HAP-1 (cell line): ENCODE data around the gene SDC3.

ENCODE experiments used
- DNase-seq, 2 experiments: peaks; one replicate each; pipeline ENCODE4 v3.0.0-alpha.2; 2016 to 2020; ENCODE audit warnings: low spot score in 2 of 2
- H3K27me3 ChIP-seq: fragments of 250-450 bp; sonication (Bioruptor Pico); 2 replicates; pipeline ENCODE4 v1.5.1; 2020; ENCODE audit warnings: low read depth, mild to moderate bottlenecking, moderate library complexity
- H3K36me3 ChIP-seq: fragments of 250-450 bp; sonication (Bioruptor Pico); replicated peaks from 2 replicates; pipeline ENCODE4 v1.5.1; 2020; ENCODE audit warnings: mild to moderate bottlenecking
- H3K4me1 ChIP-seq: fragments of 250-450 bp; sonication (Bioruptor Pico); 2 replicates; pipeline ENCODE4 v1.5.1; 2020; ENCODE audit warnings: mild to moderate bottlenecking
- H3K4me3 ChIP-seq: fragments of 250-450 bp; sonication (Bioruptor Pico); 2 replicates; pipeline ENCODE4 v1.5.1; 2020; ENCODE audit warnings: mild to moderate bottlenecking, moderate library complexity
- H3K9me3 ChIP-seq: fragments of 250-450 bp; sonication (Bioruptor Pico); 2 replicates; pipeline ENCODE4 v1.5.1; 2020; ENCODE audit warnings: mild to moderate bottlenecking, moderate library complexity
- in situ Hi-C: fragments of 300-500 bp; cut with MboI; formaldehyde crosslinking; loops from 3 replicates; pipeline ENCODE4 v1.14.3; 2020; ENCODE audit warnings: low sequenced_read_pairs, inconsistent platforms, mixed read lengths

SDC3 gene

GRCh38 chr1:30905916-30906620 lies 2.5 kb downstream of the SDC3 start:
- Histone ChIP-seq H3K27me3 (no peaks in the 10 kb centered on the region), H3K4me3 (no peak overlapping the region), H3K4me1 (peaks cover 3% of the 10 kb centered on the region; the same call in 1 of the 2 replicates), H3K36me3 (no peaks in the 10 kb centered on the region), H3K9me3 (no peaks in the 10 kb centered on the region)
- no peak for DNase-seq
- in situ Hi-C loops = loop anchor here (25.0 kb wide), 1 partner anchor 1669 kb away; the partner anchor contains the start of genes MECR and PTPRU

DNA sequence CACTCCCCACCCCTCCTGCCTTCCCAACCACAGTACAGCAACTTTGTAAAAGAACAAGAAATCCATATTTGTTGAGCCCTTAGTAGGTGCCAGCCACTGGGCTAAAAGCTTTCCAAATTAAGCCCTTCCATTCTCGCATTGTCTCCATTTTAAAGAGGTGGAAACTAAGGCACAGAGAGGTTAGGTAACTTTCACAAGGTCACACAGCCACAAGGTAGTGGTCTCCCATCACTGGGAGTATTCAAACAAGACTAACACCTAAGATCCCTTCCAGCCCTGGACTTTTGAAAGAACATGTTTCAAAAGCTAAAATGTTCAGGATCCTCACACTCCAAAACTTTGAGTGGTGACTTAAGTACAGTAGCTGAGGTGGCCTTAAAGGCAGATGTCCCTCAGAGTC lies 3.2 kb downstream of the SDC3 start:
- H3K4me3 ChIP-seq = no peak overlapping the region
- no peaks in the 10 kb centered on the region for H3K9me3 ChIP-seq
- no peak for DNase-seq
- in situ Hi-C loops = loop anchor here (25.0 kb wide), 1 partner anchor 1668 kb away; the partner anchor contains the start of genes MECR and PTPRU
- H3K4me1 ChIP-seq = peaks cover 3% of the 10 kb centered on the region; the same call in 1 of the 2 replicates
- no peaks in the 10 kb centered on the region for H3K27me3 ChIP-seq
- H3K36me3 ChIP-seq = no peaks in the 10 kb centered on the region

DNA sequence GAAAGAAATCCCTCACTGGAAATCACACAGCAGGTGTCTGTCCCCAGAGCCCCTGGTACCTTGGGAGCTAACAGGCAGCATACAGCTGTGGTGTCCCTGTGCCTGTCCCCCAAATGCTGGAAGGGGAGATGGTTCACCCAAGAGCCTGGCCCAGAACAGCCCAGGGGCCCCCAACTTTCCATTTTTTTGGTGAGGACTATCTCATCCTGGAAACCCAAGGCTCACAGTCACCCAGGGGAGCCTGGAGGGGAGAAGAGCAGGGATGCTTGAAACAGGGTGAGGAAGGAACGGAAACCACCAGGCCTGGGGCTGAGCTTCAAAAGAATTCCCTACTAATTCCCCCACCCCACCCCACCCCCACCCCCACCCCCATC lies 3.6 kb downstream of the SDC3 start:
- in situ Hi-C loops = loop anchor here (25.0 kb wide), 1 partner anchor 1668 kb away; the partner anchor contains the start of genes MECR and PTPRU
- H3K9me3 ChIP-seq = no peaks in the 10 kb centered on the region
- H3K36me3 ChIP-seq = no peaks in the 10 kb centered on the region
- peaks cover 3% of the 10 kb centered on the region; the same call in 1 of the 2 replicates for H3K4me1 ChIP-seq
- H3K4me3 ChIP-seq = no peak overlapping the region
- no peaks in the 10 kb centered on the region for H3K27me3 ChIP-seq
- no peak for DNase-seq

GRCh38 chr1:30904191-30904961 lies 4.2 kb downstream of the SDC3 start:
- Histone ChIP-seq H3K9me3 (no peaks in the 10 kb centered on the region), H3K27me3 (no peaks in the 10 kb centered on the region), H3K4me1 (peaks cover 3% of the 10 kb centered on the region; the same call in 1 of the 2 replicates), H3K4me3 (no peak overlapping the region), H3K36me3 (no peaks in the 10 kb centered on the region)
- no peak for DNase-seq
- in situ Hi-C loops = loop anchor here (25.0 kb wide), 1 partner anchor 1667 kb away; the partner anchor contains the start of genes MECR and PTPRU

GRCh38 chr1:30903343-30904034 lies 5.1 kb downstream of the SDC3 start:
- no peaks in the 10 kb centered on the region for H3K4me1 ChIP-seq
- no peak for DNase-seq
- no peaks in the 10 kb centered on the region for H3K36me3 ChIP-seq
- no peak overlapping the region for H3K4me3 ChIP-seq
- in situ Hi-C loops = loop anchor here (25.0 kb wide), 1 partner anchor 1666 kb away; the partner anchor contains the start of genes MECR and PTPRU
- H3K27me3 ChIP-seq = no peaks in the 10 kb centered on the region
- no peaks in the 10 kb centered on the region for H3K9me3 ChIP-seq

- Histone ChIP-seq H3K9me3 (no peaks in the 10 kb centered on the region), H3K4me1 (no peaks in the 10 kb centered on the region), H3K36me3 (no peaks in the 10 kb centered on the region), H3K4me3 (no peak overlapping the region), H3K27me3 (no peaks in the 10 kb centered on the region)
- in situ Hi-C loops = loop anchor here (25.0 kb wide), 1 partner anchor 1665 kb away; the partner anchor contains the start of genes MECR and PTPRU
- no peak for DNase-seq
Measured at GRCh38 chr1:30902593-30903290, 5.8 kb downstream of the SDC3 start.

DNA sequence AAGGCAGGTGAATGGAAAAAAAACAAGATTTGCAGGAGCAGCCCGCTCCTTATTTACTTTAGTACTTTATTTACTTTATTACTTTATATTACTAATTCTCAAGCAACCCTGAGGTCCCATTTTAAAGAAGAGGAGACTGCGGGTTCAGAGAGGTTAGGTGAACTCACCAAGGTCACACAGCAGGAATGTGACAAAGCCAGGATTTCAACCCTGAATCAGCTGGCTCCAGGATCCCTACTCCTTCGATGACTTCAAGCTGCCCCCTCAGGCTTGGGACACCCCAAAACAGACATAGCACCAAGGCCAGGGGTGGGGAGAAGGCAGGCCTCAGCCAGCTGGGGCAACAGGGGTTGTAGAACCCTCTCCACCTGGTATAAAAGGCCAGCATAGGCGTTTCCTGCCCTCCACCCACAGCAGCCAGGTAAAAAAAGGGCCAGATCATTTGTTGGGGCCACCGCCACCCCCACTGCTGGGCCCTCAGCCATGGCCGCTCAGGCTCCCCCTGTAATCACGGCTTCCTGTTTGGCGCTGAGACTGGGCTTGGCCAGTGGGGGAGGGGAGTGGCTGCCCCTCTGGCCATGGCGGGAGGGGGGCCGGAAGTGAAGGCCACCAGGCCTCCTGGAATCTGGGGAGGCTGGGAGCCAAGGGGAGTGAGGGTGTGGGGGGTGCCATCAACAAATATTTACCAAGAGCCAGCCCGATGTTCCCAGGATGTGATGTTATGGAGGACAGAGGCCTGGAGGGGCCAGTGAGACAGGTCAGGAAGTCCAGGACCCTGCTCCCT lies 6.6 kb downstream of the SDC3 start:
- Histone ChIP-seq H3K27me3 (no peaks in the 10 kb centered on the region), H3K9me3 (no peaks in the 10 kb centered on the region), H3K4me1 (no peaks in the 10 kb centered on the region), H3K4me3 (no peak overlapping the region), H3K36me3 (no peaks in the 10 kb centered on the region)
- DNase-seq = no peak
- in situ Hi-C loops = loop anchor here (25.0 kb wide), 1 partner anchor 1665 kb away; the partner anchor contains the start of genes MECR and PTPRU

DNA sequence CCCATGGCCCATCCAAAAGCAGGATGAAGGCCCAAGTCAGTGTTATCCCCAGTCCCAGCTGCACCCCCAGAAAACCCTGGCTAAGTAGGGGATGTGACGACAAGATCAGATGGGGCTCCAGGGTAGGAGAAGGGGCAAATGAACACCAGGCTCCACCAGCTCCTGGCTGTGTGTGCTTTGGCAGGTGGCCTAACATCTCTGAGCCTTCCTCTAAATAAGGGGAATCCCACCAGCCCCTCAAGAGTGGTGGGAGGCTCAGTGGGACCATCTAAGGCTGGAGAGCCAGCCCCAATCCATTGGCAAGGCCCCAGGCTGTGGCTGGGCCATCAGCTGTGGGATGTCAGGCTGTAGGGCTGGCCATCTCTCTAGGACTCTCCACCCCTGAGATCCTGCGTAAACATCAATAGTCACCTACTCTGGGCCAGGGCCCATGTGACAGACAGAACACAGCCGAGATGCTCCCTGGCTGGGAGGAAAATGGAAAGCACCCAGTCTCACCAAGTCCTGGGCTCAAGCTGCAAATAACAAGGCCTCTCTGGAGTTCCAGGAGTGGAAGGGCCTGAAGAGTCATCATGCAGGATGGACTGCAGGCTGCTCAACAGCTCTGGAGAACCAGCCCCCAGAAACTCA lies 7.5 kb downstream of the SDC3 start:
- Histone ChIP-seq H3K36me3 (no peaks in the 10 kb centered on the region), H3K4me1 (no peaks in the 10 kb centered on the region; the same call in 1 of the 2 replicates), H3K27me3 (no peaks in the 10 kb centered on the region), H3K9me3 (no peaks in the 10 kb centered on the region), H3K4me3 (no peak overlapping the region)
- DNase-seq = no peak
- in situ Hi-C loops = loop anchor here (25.0 kb wide), 1 partner anchor 1664 kb away; the partner anchor contains the start of genes MECR and PTPRU

GRCh38 chr1:30900486-30900885 lies 8.1 kb downstream of the SDC3 start:
- H3K9me3 ChIP-seq = no peaks in the 10 kb centered on the region
- no peaks in the 10 kb centered on the region for H3K27me3 ChIP-seq
- no peak for DNase-seq
- H3K4me3 ChIP-seq = no peak overlapping the region
- no peaks in the 10 kb centered on the region for H3K36me3 ChIP-seq
- H3K4me1 ChIP-seq = no peaks in the 10 kb centered on the region; the same call in 1 of the 2 replicates
- in situ Hi-C loops = loop anchor here (25.0 kb wide), 1 partner anchor 1663 kb away; the partner anchor contains the start of genes MECR and PTPRU

- DNase-seq = no peak
Measured at GRCh38 chr1:30899577-30900389, 8.8 kb downstream of the SDC3 start.

GRCh38 chr1:30898031-30898815 lies 10.3 kb downstream of the SDC3 start:
- in situ Hi-C loops = no loop called here
- H3K36me3 ChIP-seq = no peaks in the 10 kb centered on the region
- H3K4me1 ChIP-seq = no peaks in the 10 kb centered on the region; the same call in 1 of the 2 replicates
- no peaks in the 10 kb centered on the region for H3K9me3 ChIP-seq
- no peak for DNase-seq
- no peak overlapping the region for H3K4me3 ChIP-seq
- no peaks in the 10 kb centered on the region for H3K27me3 ChIP-seq

More at GRCh38 chr1:30899577-30900389, 8.8 kb downstream of the SDC3 start:
- no peak overlapping the region for H3K4me3 ChIP-seq
- no peaks in the 10 kb centered on the region for H3K9me3 ChIP-seq
- no peaks in the 10 kb centered on the region for H3K27me3 ChIP-seq
- H3K4me1 ChIP-seq = no peaks in the 10 kb centered on the region; the same call in 1 of the 2 replicates
- H3K36me3 ChIP-seq = no peaks in the 10 kb centered on the region
- in situ Hi-C loops = loop anchor here (25.0 kb wide), 1 partner anchor 1662 kb away; the partner anchor contains the start of genes MECR and PTPRU
